GM12872 (cell line): ENCODE measurements around the gene ATP6V0A1.

ENCODE experiments used
- TF ChIP-seq, protein P1 (sequence below): IDR thresholded peaks from 3 replicates; pipeline ENCODE4 v1.5.1; 2011; ENCODE audit warnings: low read depth, mild to moderate bottlenecking, low read length, moderate library complexity; ENCODE audit not compliant: insufficient read depth

ATP6V0A1 gene

DNA sequence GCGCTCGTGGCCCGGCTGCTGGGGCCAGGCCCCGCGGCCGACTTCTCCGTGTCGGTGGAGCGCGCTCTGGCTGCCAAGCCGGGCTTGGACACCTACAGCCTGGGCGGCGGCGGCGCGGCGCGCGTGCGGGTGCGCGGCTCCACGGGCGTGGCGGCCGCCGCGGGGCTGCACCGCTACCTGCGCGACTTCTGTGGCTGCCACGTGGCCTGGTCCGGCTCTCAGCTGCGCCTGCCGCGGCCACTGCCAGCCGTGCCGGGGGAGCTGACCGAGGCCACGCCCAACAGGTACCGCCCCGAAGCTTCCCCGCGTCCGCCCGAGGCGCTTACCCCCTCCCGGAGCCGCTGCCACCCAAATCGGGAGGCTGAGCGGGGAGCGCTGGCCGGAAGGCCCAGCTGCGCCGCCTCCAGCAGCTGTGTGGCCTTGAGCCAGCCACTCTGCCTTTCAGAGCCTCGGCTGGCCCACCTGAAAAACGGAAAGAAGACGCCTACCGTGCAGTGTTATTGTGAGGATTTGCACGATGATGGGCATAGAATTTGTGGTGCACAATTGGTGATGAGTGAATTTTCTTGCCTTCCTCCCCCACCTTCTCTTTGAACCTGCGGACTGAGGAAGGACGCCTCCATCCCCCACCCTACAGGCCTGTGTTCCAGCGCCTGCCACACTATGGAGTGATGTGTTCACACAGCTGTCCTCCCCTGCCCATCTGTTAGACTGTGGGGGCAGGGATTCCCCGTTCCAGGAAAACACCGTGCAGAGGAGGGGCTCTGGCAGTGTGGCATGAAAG lies 77.9 kb downstream of the ATP6V0A1 start:
- TF ChIP-seq, protein P1, sequence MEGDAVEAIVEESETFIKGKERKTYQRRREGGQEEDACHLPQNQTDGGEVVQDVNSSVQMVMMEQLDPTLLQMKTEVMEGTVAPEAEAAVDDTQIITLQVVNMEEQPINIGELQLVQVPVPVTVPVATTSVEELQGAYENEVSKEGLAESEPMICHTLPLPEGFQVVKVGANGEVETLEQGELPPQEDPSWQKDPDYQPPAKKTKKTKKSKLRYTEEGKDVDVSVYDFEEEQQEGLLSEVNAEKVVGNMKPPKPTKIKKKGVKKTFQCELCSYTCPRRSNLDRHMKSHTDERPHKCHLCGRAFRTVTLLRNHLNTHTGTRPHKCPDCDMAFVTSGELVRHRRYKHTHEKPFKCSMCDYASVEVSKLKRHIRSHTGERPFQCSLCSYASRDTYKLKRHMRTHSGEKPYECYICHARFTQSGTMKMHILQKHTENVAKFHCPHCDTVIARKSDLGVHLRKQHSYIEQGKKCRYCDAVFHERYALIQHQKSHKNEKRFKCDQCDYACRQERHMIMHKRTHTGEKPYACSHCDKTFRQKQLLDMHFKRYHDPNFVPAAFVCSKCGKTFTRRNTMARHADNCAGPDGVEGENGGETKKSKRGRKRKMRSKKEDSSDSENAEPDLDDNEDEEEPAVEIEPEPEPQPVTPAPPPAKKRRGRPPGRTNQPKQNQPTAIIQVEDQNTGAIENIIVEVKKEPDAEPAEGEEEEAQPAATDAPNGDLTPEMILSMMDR, result no peak

DNA sequence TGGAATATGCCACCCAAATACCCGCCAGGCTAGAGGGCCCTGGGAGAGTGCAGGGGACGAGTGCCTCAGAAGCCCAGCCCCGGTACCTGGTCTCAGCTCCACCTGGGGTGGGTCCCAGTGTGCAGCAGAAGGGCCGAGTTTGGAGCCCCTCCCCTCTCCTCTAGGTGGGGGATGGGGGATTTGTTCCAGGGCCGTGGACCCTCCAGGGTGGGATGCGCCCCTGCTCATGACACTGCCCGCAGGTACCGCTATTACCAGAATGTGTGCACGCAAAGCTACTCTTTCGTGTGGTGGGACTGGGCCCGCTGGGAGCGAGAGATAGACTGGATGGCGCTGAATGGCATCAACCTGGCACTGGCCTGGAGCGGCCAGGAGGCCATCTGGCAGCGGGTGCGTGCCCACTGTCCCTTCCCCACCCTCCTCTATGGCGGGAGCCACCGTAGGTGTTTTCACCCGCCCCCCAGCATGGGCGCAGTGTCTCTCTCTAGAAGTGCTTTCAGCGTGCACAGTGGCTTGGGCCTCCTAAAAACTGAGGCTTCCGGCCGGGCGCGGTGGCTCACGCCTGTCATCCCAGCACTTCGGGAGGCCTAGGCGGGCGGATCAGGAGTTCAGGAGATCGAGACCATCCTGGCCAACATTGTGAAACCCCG lies 78.6 kb downstream of the ATP6V0A1 start:
- TF ChIP-seq, protein P1, result no peak

DNA sequence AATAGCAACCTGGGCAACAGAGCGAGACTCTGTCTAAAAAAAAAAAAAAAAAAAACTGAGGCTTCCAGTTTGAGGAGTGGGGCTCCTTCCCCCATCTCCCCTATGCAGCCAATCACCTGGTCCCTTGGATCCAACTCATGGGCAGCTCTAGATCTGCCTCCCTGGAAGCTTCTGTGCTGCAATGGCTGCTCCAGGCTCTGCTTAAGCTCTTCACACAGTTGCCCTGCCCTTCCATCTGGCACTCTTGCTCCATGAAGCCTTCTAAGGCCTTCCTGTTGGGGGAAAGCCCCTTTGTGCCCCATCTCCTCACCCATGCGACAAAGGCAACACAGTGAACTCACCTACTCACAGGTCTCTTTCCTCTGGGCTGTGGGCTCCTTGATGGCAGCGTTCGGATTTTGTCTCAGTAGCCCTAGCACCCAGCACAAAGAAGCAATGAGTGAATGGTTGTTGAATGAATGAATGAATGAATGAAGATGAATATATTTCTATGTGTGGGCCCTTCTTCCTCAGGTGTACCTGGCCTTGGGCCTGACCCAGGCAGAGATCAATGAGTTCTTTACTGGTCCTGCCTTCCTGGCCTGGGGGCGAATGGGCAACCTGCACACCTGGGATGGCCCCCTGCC lies 79.3 kb downstream of the ATP6V0A1 start:
- TF ChIP-seq, protein P1, result no peak

DNA sequence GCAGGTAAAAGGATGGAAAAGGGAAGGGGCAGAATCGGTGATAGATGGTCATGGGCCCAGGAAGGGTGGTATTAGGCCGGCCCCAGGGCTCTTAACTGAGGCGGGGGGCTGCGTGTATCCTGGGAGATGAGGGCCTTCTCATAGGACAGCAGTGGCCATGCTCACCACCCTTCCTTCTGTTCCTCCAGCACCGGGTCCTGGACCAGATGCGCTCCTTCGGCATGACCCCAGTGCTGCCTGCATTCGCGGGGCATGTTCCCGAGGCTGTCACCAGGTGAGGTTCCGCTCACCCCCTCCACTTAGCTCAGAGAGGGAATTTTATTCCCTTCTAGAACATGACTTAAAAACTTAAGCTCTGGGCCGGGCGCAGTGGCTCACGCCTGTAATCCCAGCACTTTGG lies 79.8 kb downstream of the ATP6V0A1 start:
- TF ChIP-seq, protein P1, result no peak

DNA sequence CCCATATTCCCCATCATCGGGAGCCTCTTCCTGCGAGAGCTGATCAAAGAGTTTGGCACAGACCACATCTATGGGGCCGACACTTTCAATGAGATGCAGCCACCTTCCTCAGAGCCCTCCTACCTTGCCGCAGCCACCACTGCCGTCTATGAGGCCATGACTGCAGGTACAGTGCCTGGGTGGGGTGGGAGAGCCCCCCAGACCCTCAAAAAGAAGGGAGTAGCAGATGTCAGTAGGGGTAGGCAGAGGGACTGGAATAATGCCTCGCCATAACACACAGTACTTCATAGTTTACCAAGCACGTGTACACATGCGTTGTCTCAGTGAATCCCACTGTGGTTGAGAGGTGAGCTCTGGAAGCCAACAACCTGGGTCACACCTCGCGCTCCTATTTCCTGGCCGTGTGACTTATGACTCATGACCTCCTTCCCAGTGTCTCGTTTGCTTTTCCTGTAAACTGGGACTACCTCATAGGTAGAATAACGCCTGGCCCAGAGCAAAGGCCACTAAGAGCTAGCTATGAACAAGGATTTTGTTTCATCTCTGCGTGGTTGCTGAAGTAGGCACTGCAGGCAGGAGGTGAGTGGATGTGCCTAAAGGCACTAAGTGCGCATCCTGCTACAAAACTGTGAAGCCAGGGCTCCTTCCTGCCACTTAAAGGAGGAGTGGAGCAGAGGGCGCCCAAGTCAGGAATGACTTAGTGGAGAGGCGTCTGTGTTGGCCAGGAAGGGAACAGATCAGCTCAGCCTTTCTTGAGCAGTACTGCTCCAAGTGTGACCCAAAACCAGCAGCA lies 82.6 kb downstream of the ATP6V0A1 start:
- TF ChIP-seq, protein P1, result no peak

DNA sequence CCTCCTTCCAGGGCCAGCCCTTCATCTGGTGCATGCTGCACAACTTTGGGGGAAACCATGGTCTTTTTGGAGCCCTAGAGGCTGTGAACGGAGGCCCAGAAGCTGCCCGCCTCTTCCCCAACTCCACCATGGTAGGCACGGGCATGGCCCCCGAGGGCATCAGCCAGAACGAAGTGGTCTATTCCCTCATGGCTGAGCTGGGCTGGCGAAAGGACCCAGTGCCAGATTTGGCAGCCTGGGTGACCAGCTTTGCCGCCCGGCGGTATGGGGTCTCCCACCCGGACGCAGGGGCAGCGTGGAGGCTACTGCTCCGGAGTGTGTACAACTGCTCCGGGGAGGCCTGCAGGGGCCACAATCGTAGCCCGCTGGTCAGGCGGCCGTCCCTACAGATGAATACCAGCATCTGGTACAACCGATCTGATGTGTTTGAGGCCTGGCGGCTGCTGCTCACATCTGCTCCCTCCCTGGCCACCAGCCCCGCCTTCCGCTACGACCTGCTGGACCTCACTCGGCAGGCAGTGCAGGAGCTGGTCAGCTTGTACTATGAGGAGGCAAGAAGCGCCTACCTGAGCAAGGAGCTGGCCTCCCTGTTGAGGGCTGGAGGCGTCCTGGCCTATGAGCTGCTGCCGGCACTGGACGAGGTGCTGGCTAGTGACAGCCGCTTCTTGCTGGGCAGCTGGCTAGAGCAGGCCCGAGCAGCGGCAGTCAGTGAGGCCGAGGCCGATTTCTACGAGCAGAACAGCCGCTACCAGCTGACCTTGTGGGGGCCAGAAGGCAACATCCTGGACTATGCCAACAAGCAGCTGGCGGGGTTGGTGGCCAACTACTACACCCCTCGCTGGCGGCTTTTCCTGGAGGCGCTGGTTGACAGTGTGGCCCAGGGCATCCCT lies 84.8 kb downstream of the ATP6V0A1 start:
- TF ChIP-seq, protein P1, result no peak
